ENCODE measurements around the gene CYBC1.

- TF ChIP-seq CTCF (conservative IDR thresholded peaks at IDR 0.05; ENCODE audit: low read depth, low read length) = no peak
- TF ChIP-seq RAD21 (IDR thresholded peaks at IDR 0.05; ENCODE audit: low read length) = no peak
- no peak for TF ChIP-seq POLR2A (IDR thresholded peaks at IDR 0.05; ENCODE audit: low read depth, low read length)
- no peak for TF ChIP-seq RFX5 (IDR thresholded peaks at IDR 0.05; ENCODE audit: low read depth, low read length)
Observed at GRCh38 chr17:82470065-82470464, 19.5 kb upstream of the CYBC1 start.

Data from IMR-90 (cell line).